GM10266 (cell line): ENCODE measurements around the gene LRP6.
"Not testable (repeated sequence)": the region's sequence is repeated elsewhere in the genome, so short reads cannot be mapped to it uniquely, and the experiment has no call there.

ENCODE experiments used
- DNase-seq: peaks from one replicate; pipeline ENCODE4 v3.0.0; 2012; ENCODE audit errors: extremely low spot score
- TF ChIP-seq, protein P1 (sequence below): IDR thresholded peaks from 2 replicates; pipeline ENCODE4 v1.5.1; 2012; ENCODE audit warnings: mild to moderate bottlenecking, low read depth; ENCODE audit not compliant: control insufficient read depth, insufficient read depth; ENCODE audit errors: missing control alignments

LRP6 gene

DNA sequence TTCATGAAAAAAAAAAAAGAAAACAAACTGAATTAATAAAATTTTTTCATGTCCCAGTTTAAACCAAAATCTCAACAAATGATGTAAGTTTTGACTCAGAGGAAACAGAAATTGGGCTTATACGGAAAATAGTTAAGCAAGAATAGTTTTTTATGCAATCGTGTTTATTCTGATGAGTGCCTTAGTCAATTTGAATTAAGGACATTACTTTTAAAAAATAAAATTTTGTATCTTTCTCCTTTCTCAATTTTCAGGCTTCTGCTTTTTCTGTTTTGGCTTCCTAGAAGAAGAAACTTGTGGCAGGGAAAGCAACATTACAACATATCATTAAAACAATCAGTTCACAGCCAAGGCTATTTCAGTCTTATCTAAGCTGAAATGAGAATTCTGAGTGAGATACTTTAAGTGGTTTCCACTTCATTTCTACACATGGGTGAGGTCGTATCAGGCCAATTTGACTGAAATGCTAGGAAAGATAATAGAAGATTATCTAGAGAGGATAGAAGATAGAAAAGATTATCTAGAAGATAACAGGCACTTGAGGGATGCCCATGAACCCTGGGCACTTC lies 143.7 kb downstream of the LRP6 start:
- DNase-seq = no peak
- TF ChIP-seq, protein P1, sequence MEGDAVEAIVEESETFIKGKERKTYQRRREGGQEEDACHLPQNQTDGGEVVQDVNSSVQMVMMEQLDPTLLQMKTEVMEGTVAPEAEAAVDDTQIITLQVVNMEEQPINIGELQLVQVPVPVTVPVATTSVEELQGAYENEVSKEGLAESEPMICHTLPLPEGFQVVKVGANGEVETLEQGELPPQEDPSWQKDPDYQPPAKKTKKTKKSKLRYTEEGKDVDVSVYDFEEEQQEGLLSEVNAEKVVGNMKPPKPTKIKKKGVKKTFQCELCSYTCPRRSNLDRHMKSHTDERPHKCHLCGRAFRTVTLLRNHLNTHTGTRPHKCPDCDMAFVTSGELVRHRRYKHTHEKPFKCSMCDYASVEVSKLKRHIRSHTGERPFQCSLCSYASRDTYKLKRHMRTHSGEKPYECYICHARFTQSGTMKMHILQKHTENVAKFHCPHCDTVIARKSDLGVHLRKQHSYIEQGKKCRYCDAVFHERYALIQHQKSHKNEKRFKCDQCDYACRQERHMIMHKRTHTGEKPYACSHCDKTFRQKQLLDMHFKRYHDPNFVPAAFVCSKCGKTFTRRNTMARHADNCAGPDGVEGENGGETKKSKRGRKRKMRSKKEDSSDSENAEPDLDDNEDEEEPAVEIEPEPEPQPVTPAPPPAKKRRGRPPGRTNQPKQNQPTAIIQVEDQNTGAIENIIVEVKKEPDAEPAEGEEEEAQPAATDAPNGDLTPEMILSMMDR = no peak

DNA sequence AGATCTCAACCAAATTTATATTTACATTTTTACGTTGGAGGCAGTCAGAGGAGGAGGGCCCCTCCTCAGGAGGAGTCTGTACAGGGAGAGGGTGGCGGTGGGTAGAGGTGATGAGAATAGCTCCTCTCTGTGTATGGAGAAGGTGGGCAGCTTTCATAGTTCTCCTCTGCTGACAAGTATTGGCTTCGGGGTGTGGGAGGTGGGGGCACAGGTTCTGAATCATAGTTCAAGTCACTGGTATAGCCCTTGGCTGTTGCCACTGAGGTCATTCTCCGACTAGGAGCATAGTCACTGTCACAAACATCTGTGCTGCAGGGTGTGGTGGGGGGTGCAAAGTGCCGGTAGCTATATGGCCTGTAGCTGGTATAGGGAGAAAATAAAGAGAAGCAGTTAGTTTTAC lies 145.8 kb downstream of the LRP6 start:
- DNase-seq = no peak
- TF ChIP-seq, protein P1 = no peak

DNA sequence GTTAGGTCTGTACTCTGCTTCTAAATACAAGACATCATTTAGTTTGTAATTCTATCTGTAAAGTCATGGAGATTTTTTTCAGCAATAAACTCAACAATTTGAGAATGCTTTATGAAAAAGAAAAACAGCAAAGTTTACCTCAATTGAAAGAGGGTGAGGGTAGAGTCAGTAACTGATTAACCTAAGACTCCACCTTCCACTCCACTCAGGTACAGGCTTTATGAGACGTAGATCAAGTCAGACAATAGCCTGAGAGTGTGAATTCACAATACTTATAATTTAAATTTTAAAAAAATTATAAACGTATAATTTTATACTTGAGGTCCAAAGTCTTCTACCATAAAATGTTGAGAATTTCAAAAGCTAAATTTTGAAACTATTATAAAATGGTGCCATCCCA lies 150.2 kb downstream of the LRP6 start:
- no peak for DNase-seq
- TF ChIP-seq, protein P1 = no peak

DNA sequence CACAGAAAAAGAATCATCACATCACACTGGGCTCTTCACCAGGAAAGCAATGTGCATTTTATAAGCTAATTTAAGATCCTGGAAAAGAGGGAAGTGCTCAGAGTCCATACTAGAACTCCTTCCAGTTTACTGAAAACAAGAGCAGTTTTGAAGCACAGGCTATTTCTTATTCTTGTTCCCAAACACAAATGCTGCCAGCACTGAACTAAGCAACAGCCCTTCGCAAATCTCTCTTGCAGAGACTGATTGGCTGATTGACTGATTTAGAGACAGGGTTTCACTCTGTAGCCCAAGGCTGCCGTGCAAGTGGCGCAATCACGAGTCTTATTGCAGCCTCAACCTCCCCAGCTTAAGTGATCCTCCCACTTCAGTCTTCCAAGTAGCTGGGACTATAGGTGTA lies 151.3 kb downstream of the LRP6 start:
- DNase-seq = no peak
- TF ChIP-seq, protein P1 = no peak

DNA sequence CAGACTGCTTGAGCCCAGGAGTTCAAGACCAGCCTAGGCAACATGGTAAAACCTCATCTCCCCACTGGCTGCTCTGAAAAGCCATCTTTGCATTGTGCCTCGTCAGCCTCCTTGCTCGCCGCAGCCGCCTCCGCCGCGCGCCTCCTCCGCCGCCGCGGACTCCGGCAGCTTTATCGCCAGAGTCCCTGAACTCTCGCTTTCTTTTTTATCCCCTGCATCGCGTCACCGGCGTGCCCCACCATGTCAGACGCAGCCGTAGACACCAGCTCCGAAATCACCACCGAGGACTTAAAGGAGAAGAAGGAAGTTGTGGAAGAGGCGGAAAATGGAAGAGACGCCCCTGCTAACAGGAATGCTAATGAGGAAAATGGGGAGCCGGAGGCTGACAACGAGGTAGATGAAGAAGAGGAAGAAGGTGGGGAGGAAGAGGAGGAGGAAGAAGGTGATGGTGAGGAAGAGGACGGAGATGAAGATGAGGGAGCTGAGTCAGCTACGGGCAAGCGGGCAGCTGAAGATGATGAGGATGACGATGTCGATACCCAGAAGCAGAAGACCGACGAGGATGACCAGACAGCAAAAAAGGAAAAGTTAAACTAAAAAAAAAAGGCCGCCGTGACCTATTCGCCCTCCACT lies 155.8 kb downstream of the LRP6 start:
- DNase-seq = not testable (repeated sequence)

DNA sequence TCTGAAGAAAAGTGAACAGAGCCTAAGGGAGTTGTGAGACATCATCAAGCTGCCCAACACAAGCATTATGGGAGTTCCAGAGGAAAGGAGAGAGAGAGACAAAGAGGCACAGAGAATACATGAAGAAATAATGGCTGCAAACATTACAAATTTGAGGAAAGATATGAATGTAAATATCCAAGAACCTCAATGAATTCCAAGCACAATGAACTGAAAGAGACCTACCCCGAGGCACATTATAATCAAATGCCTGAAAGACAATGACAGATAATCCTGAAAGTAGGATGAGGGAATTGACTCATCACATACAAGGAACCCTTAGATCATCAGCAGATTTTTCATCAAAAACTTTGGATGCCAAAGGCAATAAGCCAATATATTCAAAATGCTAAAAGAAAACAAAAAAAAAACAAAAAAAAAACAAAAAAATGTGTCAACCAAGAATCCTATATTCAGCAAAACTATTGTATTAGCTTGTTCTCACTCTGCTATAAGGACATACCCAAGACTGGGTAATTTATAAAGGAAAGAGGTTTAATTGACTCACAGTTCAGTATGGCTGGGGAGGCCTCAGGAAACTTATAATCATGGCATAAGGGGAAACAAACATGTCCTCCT lies 158.3 kb downstream of the LRP6 start:
- no peak for DNase-seq
- TF ChIP-seq, protein P1 = no peak

DNA sequence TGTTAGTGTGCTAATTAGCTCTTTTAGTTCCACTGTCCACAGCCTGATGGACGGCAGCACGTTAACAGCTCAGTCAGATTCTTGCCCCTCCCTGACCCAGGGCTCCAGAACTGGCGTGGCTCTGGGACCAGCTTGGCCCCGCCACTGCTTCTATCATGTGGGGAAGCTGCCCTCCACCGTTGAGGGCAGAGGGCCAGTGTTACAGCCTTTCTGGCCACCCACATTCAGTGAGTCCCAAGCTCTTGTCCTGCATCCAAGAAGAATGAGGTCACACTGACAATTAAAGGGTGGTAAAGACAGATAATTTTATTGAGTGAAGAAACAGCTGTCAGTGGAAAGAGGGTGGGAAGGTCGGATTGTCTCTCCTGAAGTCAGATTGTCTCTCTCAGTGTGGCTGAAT lies 159.2 kb downstream of the LRP6 start:
- TF ChIP-seq, protein P1 = no peak
- DNase-seq = no peak

DNA sequence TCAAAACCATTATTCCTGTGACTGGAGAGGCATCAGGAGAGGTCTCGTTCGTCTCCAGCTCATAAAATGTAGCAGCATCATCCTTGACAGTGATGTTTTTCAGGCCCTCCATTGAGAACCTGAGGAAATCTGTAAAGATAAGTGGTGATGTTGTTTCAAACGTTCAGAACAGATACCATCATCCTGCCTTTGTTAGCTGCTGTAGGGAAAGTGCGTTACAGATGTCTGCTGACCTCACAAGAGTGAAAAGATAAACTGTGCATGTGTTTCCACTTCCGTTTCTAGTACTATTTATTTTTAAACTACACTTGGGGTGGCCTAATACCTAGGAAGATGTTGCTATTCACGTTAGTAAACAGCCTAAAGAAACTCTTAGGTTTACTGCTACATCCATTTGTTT lies 167.7 kb downstream of the LRP6 start:
- no peak for DNase-seq
- TF ChIP-seq, protein P1 = no peak
